Measurements from ENCODE around the gene SDK1.

The SDK1 gene

GRCh38 chr7:4191525-4191924 lies 890.5 kb downstream of the SDK1 start:
- no peak for DNase-seq

GRCh38 chr7:4195660-4196059 lies 894.6 kb downstream of the SDK1 start:
- no peak for DNase-seq

- DNase-seq = no peak
Measured at GRCh38 chr7:4196121-4196819, 895.2 kb downstream of the SDK1 start.

- no peak for DNase-seq
Measured at GRCh38 chr7:4198301-4198700, 897.2 kb downstream of the SDK1 start.

- DNase-seq = no peak
Measured at GRCh38 chr7:4200546-4201094, 899.6 kb downstream of the SDK1 start.

GRCh38 chr7:4201566-4201965 lies 900.5 kb downstream of the SDK1 start:
- DNase-seq = no peak

GRCh38 chr7:4202154-4202736 lies 901.2 kb downstream of the SDK1 start:
- no peak for DNase-seq

- DNase-seq = no peak
Measured at GRCh38 chr7:4202954-4203353, 901.9 kb downstream of the SDK1 start.

GRCh38 chr7:4203626-4204512 lies 902.8 kb downstream of the SDK1 start:
- DNase-seq = no peak

GRCh38 chr7:4204513-4205165 lies 903.6 kb downstream of the SDK1 start:
- no peak for DNase-seq

- no peak for DNase-seq
Measured at GRCh38 chr7:4205828-4206227, 904.8 kb downstream of the SDK1 start.

- no peak for DNase-seq
Measured at GRCh38 chr7:4207011-4207410, 906.0 kb downstream of the SDK1 start.

GRCh38 chr7:4208086-4208485 lies 907.0 kb downstream of the SDK1 start:
- DNase-seq = no peak

GRCh38 chr7:4208586-4208985 lies 907.5 kb downstream of the SDK1 start:
- no peak for DNase-seq

GRCh38 chr7:4209126-4209525 lies 908.1 kb downstream of the SDK1 start:
- no peak for DNase-seq

GRCh38 chr7:4209966-4210365 lies 908.9 kb downstream of the SDK1 start:
- DNase-seq = no peak

- no peak for DNase-seq
Measured at GRCh38 chr7:4210821-4211220, 909.8 kb downstream of the SDK1 start.

GRCh38 chr7:4211261-4211660 lies 910.2 kb downstream of the SDK1 start:
- DNase-seq = no peak

- no peak for DNase-seq
Measured at GRCh38 chr7:4212376-4212775, 911.3 kb downstream of the SDK1 start.

- DNase-seq = no peak
Measured at GRCh38 chr7:4214291-4215155, 913.5 kb downstream of the SDK1 start.

GRCh38 chr7:4215176-4215720 lies 914.2 kb downstream of the SDK1 start:
- DNase-seq = no peak

GRCh38 chr7:4216016-4216415 lies 915.0 kb downstream of the SDK1 start:
- no peak for DNase-seq

Measured in GOT3 (cell line).